ENCODE data around the gene SORCS3.

Gene SORCS3

DNA sequence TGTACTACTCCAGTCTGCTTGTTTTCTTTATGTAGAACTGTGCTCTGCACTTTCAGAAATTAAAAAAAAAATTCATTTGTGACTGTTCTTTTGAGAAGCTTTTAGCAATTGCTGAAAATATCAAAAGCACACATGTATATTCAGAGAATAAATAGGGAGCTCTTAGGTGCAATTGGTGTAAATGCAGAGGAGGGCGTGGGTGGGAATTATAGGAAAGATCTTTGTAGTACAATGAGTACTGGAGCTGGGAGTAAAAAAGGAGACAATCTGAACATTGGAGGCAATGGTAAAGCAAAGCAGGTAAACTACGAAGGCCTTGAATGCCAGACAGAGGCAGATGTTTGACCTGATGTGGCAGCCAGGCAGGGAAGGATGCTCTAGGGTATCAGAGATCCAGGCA lies 267.5 kb downstream of the SORCS3 start:
- DNase-seq (ENCODE audit: low spot score), result no peak
- TF ChIP-seq, protein P1, sequence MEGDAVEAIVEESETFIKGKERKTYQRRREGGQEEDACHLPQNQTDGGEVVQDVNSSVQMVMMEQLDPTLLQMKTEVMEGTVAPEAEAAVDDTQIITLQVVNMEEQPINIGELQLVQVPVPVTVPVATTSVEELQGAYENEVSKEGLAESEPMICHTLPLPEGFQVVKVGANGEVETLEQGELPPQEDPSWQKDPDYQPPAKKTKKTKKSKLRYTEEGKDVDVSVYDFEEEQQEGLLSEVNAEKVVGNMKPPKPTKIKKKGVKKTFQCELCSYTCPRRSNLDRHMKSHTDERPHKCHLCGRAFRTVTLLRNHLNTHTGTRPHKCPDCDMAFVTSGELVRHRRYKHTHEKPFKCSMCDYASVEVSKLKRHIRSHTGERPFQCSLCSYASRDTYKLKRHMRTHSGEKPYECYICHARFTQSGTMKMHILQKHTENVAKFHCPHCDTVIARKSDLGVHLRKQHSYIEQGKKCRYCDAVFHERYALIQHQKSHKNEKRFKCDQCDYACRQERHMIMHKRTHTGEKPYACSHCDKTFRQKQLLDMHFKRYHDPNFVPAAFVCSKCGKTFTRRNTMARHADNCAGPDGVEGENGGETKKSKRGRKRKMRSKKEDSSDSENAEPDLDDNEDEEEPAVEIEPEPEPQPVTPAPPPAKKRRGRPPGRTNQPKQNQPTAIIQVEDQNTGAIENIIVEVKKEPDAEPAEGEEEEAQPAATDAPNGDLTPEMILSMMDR (IDR thresholded peaks at IDR 0.05; ENCODE audit: extremely low read depth, missing control alignments), result no peak

DNA sequence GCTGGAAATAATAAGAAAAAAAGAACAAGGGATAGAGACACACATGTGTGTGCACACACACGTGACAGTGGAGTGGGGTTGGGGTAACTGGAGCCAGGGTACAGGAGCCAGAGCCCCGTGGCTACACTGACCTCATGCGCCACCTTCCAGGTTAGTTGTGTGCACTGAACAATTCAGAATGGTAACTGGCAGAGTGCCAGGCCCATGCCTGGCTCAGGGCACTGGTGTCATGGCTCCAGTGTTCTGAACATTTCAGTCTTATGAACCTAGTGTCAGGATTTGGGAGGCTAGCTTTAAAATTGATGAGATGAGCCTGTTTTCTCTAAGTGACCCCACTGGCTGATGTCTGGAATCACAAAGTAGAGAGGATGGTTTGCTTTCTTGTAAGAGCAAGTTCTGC lies 269.6 kb downstream of the SORCS3 start:
- TF ChIP-seq, protein P1 (IDR thresholded peaks at IDR 0.05; ENCODE audit: extremely low read depth, missing control alignments), result no peak
- no peak for DNase-seq (ENCODE audit: low spot score)

DNA sequence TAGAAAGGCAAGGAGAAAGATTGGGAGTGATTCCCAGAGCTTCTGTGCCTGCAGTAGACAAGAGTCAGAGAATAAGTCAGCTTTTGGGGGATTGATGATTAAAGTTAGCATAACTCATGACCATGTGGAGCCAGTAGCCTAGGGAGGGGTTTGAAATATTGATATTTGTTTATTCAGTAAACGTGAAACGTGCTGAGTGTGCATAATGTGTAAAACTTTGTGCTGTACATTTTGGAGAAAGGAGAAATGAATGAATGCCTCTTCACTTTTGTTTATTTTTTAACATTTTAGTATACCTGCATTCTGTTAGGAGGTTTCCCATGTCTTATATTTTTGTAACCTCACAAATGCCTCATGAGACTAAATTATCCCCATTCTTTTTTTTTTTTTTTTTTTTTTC lies 272.3 kb downstream of the SORCS3 start:
- DNase-seq (ENCODE audit: low spot score), result no peak

DNA sequence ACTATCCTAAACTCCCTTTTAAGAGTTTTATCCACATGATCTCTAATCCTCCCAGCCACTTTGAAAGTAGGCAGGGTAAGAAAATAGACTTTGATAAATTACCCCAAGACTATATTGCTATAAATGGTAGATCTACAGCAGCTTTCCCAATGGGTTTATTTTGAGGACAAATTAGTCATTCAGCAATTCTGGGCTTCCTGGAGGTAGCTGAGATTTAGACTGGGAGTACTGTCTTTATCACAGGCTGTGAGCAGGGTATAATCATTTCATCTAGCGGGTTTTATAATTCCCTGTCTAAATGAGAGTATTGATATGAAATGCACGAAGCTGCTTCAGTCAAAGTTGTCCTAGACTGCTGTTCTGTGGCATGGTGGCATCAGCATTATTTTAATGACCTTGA lies 279.4 kb downstream of the SORCS3 start:
- DNase-seq (ENCODE audit: low spot score), result no peak
- TF ChIP-seq, protein P1 (IDR thresholded peaks at IDR 0.05; ENCODE audit: extremely low read depth, missing control alignments), result no peak

More for the DNA sequence above, 272.3 kb downstream of the SORCS3 start:
- TF ChIP-seq, protein P1 (IDR thresholded peaks at IDR 0.05; ENCODE audit: extremely low read depth, missing control alignments), result no peak

DNA sequence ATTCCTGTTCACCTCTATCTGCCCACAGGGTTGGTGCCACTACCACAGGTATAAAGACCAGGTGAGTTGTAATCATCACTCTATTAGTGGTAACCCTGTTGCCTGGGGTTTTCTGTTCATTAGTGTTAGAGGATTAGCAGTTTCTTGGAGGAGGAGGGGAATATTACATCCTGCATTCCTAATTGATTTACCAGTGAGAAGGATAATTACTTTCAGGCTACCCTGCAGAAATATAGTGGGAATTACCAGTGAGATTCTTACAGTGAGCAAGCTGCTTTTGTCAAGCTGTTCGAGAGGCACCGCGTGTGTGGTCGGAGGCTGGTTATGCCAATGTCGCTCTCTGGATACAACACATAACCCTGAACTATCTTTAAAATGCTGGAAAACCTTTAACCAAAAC lies 280.7 kb downstream of the SORCS3 start:
- no peak for DNase-seq (ENCODE audit: low spot score)

DNA sequence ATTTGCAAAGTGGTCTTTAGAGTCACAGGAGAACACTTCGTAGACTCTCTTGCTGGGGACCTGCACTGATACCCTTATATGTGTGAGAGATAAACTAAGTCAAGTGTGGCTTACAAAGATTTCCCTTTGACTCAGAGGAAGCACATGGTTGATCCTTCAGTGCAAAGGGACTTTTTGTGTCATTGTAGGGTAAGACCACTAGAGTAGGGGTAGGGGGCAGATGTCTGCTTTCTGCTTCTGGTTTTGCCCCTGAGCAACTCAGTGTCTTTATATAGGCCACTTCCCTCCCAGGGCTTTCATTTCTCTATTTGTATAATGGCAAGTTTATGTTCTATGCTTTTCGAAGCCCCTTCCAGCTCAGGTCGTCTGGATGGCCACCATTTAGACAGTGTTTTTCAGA lies 281.7 kb downstream of the SORCS3 start:
- TF ChIP-seq, protein P1 (IDR thresholded peaks at IDR 0.05; ENCODE audit: extremely low read depth, missing control alignments), result no peak
- peak; percentile 4 for DNase-seq (ENCODE audit: low spot score)

More for the DNA sequence above, 280.7 kb downstream of the SORCS3 start:
- TF ChIP-seq, protein P1 (IDR thresholded peaks at IDR 0.05; ENCODE audit: extremely low read depth, missing control alignments), result no peak

DNA sequence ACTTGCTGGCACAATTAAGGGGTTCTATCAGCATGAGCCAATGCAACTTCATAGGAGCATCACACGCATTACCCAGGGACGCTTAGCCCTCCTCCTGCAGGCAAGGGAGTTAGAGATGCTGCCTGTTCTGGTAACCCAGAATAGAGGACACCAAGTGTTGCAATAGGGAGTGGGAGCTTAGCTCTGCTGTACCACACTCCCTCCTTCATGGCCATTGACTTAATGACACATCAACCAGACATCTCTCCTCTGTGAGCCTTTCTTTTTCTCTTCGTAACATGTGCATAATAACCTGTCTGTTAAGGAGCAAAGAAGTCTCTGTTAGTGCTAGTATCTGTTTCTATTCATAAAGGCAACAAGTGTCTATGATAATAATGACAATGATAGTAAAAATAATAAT lies 282.4 kb downstream of the SORCS3 start:
- DNase-seq (ENCODE audit: low spot score), result no peak
- TF ChIP-seq, protein P1 (IDR thresholded peaks at IDR 0.05; ENCODE audit: extremely low read depth, missing control alignments), result no peak
